Measurements from ENCODE around the gene ERBIN.

DNA sequence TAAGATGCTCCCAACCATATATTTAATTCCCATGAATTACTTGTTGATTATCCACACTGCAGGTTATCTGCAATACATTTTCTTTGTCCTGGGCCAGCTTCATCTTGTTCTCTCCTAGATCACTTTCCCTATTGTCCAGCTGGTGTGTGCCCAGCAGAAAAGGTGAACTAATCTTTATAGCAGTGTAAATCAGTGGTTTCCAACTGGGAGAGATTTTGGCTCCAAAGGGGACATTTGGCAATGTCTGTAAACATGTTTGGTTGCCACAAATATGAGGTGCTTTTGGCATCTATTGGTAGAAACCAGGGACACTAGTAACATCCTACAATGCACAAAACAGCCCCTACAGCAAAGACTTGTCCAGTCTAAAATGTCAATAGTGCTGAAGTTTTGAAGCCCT lies 20.1 kb upstream of the ERBIN start:
- TF ChIP-seq, protein P1, sequence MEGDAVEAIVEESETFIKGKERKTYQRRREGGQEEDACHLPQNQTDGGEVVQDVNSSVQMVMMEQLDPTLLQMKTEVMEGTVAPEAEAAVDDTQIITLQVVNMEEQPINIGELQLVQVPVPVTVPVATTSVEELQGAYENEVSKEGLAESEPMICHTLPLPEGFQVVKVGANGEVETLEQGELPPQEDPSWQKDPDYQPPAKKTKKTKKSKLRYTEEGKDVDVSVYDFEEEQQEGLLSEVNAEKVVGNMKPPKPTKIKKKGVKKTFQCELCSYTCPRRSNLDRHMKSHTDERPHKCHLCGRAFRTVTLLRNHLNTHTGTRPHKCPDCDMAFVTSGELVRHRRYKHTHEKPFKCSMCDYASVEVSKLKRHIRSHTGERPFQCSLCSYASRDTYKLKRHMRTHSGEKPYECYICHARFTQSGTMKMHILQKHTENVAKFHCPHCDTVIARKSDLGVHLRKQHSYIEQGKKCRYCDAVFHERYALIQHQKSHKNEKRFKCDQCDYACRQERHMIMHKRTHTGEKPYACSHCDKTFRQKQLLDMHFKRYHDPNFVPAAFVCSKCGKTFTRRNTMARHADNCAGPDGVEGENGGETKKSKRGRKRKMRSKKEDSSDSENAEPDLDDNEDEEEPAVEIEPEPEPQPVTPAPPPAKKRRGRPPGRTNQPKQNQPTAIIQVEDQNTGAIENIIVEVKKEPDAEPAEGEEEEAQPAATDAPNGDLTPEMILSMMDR (IDR thresholded peaks at IDR 0.05), result no peak
- no peak for TF ChIP-seq POLR2A (IDR thresholded peaks at IDR 0.05; ENCODE audit: low read length)
- no peak for TF ChIP-seq RAD21 (conservative IDR thresholded peaks at IDR 0.05 in 1 of 2, IDR thresholded peaks at IDR 0.05 in 1 of 2)

All from A549 (cell line).